ENCODE results near the gene MYO1B. TPM values are rescaled to one million over a fixed set of nuclear protein-coding genes. Genes with fewer than 3 reads are reported as not detected.

The MYO1B gene
- polyA plus RNA-seq, 1 donor from 2014 or later: 72.2 TPM

- Histone ChIP-seq H3K9me3 (ENCODE audit: low read length) (no peaks in the 10 kb centered on the region), H3K79me2 (replicated peaks; ENCODE audit: insufficient read depth, low read length) (no peaks in the 10 kb centered on the region), H3K4me2 (ENCODE audit: low read length) (no peak overlapping the region), H3K4me3 (ENCODE audit: low read length) (no peak overlapping the region), H2AFZ (ENCODE audit: low read depth, low read length) (no peak overlapping the region), H3K27me3 (ENCODE audit: insufficient read depth, low read depth, low read length) (no peaks in the 10 kb centered on the region), H3K36me3 (ENCODE audit: insufficient read depth, low read length) (no peaks in the 10 kb centered on the region), H3K9me2 (ENCODE audit: insufficient read depth, low read length) (no peaks in the 10 kb centered on the region), H4K20me1 (ENCODE audit: insufficient read depth) (no peaks in the 10 kb centered on the region), H3K27ac (ENCODE audit: low read length) (no peak overlapping the region), H3F3A (ENCODE audit: insufficient read depth, low read length, poor library complexity, severe bottlenecking) (no peaks in the 10 kb centered on the region), H3K9ac (ENCODE audit: low read length) (no peak overlapping the region)
- TF ChIP-seq TAF1 (IDR thresholded peaks at IDR 0.05; ENCODE audit: low read depth) (no peak), SMC3 (conservative IDR thresholded peaks at IDR 0.05; ENCODE audit: poor library complexity) (no peak), MXI1 (conservative IDR thresholded peaks at IDR 0.05; ENCODE audit: poor library complexity, severe bottlenecking) (no peak), EZH2 (IDR thresholded peaks at IDR 0.05; ENCODE audit: borderline replicate concordance, insufficient read depth, low read length, poor library complexity, severe bottlenecking) (no peak), RAD21 (conservative IDR thresholded peaks at IDR 0.05) (no peak), EP300 (conservative IDR thresholded peaks at IDR 0.05; ENCODE audit: poor library complexity, severe bottlenecking) (no peak), POLR2AphosphoS5 (IDR thresholded peaks at IDR 0.05) (no peak)
- TF ChIP-seq, protein P1, sequence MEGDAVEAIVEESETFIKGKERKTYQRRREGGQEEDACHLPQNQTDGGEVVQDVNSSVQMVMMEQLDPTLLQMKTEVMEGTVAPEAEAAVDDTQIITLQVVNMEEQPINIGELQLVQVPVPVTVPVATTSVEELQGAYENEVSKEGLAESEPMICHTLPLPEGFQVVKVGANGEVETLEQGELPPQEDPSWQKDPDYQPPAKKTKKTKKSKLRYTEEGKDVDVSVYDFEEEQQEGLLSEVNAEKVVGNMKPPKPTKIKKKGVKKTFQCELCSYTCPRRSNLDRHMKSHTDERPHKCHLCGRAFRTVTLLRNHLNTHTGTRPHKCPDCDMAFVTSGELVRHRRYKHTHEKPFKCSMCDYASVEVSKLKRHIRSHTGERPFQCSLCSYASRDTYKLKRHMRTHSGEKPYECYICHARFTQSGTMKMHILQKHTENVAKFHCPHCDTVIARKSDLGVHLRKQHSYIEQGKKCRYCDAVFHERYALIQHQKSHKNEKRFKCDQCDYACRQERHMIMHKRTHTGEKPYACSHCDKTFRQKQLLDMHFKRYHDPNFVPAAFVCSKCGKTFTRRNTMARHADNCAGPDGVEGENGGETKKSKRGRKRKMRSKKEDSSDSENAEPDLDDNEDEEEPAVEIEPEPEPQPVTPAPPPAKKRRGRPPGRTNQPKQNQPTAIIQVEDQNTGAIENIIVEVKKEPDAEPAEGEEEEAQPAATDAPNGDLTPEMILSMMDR (IDR thresholded peaks at IDR 0.05; ENCODE audit: poor library complexity, severe bottlenecking): no peak
- TF ChIP-seq, protein P2, sequence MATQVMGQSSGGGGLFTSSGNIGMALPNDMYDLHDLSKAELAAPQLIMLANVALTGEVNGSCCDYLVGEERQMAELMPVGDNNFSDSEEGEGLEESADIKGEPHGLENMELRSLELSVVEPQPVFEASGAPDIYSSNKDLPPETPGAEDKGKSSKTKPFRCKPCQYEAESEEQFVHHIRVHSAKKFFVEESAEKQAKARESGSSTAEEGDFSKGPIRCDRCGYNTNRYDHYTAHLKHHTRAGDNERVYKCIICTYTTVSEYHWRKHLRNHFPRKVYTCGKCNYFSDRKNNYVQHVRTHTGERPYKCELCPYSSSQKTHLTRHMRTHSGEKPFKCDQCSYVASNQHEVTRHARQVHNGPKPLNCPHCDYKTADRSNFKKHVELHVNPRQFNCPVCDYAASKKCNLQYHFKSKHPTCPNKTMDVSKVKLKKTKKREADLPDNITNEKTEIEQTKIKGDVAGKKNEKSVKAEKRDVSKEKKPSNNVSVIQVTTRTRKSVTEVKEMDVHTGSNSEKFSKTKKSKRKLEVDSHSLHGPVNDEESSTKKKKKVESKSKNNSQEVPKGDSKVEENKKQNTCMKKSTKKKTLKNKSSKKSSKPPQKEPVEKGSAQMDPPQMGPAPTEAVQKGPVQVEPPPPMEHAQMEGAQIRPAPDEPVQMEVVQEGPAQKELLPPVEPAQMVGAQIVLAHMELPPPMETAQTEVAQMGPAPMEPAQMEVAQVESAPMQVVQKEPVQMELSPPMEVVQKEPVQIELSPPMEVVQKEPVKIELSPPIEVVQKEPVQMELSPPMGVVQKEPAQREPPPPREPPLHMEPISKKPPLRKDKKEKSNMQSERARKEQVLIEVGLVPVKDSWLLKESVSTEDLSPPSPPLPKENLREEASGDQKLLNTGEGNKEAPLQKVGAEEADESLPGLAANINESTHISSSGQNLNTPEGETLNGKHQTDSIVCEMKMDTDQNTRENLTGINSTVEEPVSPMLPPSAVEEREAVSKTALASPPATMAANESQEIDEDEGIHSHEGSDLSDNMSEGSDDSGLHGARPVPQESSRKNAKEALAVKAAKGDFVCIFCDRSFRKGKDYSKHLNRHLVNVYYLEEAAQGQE (IDR thresholded peaks at IDR 0.05; ENCODE audit: borderline replicate concordance): no peak
Measured at GRCh38 chr2:191404568-191404991, 159.4 kb downstream of the MYO1B start.

DNA sequence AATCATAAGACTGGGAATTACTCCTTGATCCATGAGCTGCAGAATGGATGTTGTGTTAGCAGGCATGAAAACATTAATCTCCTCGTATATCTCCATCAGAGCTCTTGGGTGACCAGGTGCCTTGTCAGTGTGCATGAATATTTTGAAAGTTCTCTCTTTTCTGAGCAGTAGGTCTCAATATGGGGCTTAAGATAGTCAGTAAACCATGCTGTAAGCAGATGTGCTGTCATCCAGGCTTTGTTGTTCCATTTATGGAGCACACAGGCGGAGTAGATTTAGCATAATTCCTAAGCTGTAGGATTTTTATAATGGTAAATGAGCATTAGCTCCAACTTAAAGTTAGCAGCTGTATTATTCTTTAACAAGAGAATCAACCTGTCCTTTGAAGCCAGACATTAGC lies 160.3 kb downstream of the MYO1B start:
- H3K9me3 ChIP-seq (ENCODE audit: low read length): no peaks in the 10 kb centered on the region
- no peaks in the 10 kb centered on the region for H3K27me3 ChIP-seq (ENCODE audit: insufficient read depth, low read depth, low read length)
- H3K27ac ChIP-seq (ENCODE audit: low read length): no peak overlapping the region
- no peak overlapping the region for H2AFZ ChIP-seq (ENCODE audit: low read depth, low read length)
- no peak overlapping the region for H3K4me2 ChIP-seq (ENCODE audit: low read length)
- no peak overlapping the region for H3K4me3 ChIP-seq (ENCODE audit: low read length)
- no peaks in the 10 kb centered on the region for H3K36me3 ChIP-seq (ENCODE audit: insufficient read depth, low read length)
- TF ChIP-seq EP300 (conservative IDR thresholded peaks at IDR 0.05; ENCODE audit: poor library complexity, severe bottlenecking) (no peak), MXI1 (conservative IDR thresholded peaks at IDR 0.05; ENCODE audit: poor library complexity, severe bottlenecking) (no peak), SMC3 (conservative IDR thresholded peaks at IDR 0.05; ENCODE audit: poor library complexity) (no peak), RAD21 (conservative IDR thresholded peaks at IDR 0.05) (no peak), POLR2AphosphoS5 (IDR thresholded peaks at IDR 0.05) (no peak), TAF1 (IDR thresholded peaks at IDR 0.05; ENCODE audit: low read depth) (no peak), EZH2 (IDR thresholded peaks at IDR 0.05; ENCODE audit: borderline replicate concordance, insufficient read depth, low read length, poor library complexity, severe bottlenecking) (no peak)
- TF ChIP-seq, protein P1 (IDR thresholded peaks at IDR 0.05; ENCODE audit: poor library complexity, severe bottlenecking): no peak
- TF ChIP-seq, protein P2 (IDR thresholded peaks at IDR 0.05; ENCODE audit: borderline replicate concordance): no peak
- H3K79me2 ChIP-seq (replicated peaks; ENCODE audit: insufficient read depth, low read length): no peaks in the 10 kb centered on the region
- H3K9ac ChIP-seq (ENCODE audit: low read length): no peak overlapping the region
- H4K20me1 ChIP-seq (ENCODE audit: insufficient read depth): no peaks in the 10 kb centered on the region
- no peaks in the 10 kb centered on the region for H3K9me2 ChIP-seq (ENCODE audit: insufficient read depth, low read length)
- no peaks in the 10 kb centered on the region for H3F3A ChIP-seq (ENCODE audit: insufficient read depth, low read length, poor library complexity, severe bottlenecking)
